HEK293T (cell line): ENCODE data around the gene G6PC3.

Experiments
- ARNT ChIP-seq: fragments of 450-650 bp; IDR thresholded peaks from 2 replicates; pipeline ENCODE4 v1.6.1; 2017; ENCODE audit warnings: mild to moderate bottlenecking
- BHLHE40 ChIP-seq: fragments of 450-650 bp; IDR thresholded peaks from 2 replicates; pipeline ENCODE4 v1.6.1; 2016; ENCODE audit warnings: mild to moderate bottlenecking, moderate library complexity, borderline replicate concordance
- CTBP1 ChIP-seq: fragments of 450-650 bp; IDR thresholded peaks from 2 replicates; pipeline ENCODE4 v1.6.1; 2016; ENCODE audit warnings: borderline replicate concordance
- ELF4 ChIP-seq: fragments of 450-650 bp; IDR thresholded peaks from 2 replicates; pipeline ENCODE4 v1.6.1; 2017; ENCODE audit warnings: antibody characterized with exemption
- FOXA1 ChIP-seq: fragments of 450-650 bp; IDR thresholded peaks from 2 replicates; pipeline ENCODE4 v1.6.1; 2016; ENCODE audit warnings: mild to moderate bottlenecking
- FOXK2 ChIP-seq: fragments of 450-650 bp; IDR thresholded peaks from 2 replicates; pipeline ENCODE4 v1.6.1; 2016; ENCODE audit warnings: mild to moderate bottlenecking
- FOXM1 ChIP-seq: fragments of 450-650 bp; IDR thresholded peaks from 2 replicates; pipeline ENCODE4 v1.6.1; 2017; ENCODE audit warnings: mild to moderate bottlenecking, borderline replicate concordance
- HDGF ChIP-seq: fragments of 450-650 bp; IDR thresholded peaks from 2 replicates; pipeline ENCODE4 v1.6.1; 2017; ENCODE audit warnings: antibody characterized with exemption, borderline replicate concordance
- NFRKB ChIP-seq: fragments of 450-650 bp; IDR thresholded peaks from 2 replicates; pipeline ENCODE4 v1.6.1; 2016; ENCODE audit warnings: mild to moderate bottlenecking, moderate library complexity
- SP1 ChIP-seq: fragments of 450-650 bp; IDR thresholded peaks from 2 replicates; pipeline ENCODE4 v1.6.1; 2017
- SUZ12 ChIP-seq: fragments of 450-650 bp; IDR thresholded peaks from 2 replicates; pipeline ENCODE4 v1.6.1; 2016; ENCODE audit warnings: mild to moderate bottlenecking
- TARDBP ChIP-seq: fragments of 450-650 bp; IDR thresholded peaks from 2 replicates; pipeline ENCODE4 v1.6.1; 2016
- ZNF384 ChIP-seq: fragments of 450-650 bp; IDR thresholded peaks from 2 replicates; pipeline ENCODE4 v1.6.1; 2016
- TF ChIP-seq, protein P1 (sequence below): fragments of 450-650 bp; IDR thresholded peaks from 2 replicates; pipeline ENCODE4 v1.6.1; 2016

GRCh38 chr17:44049294-44050060 is 21.1 kb upstream of the G6PC3 start:
- TF ChIP-seq FOXK2 (no peak), FOXM1 (no peak), SP1 (no peak), BHLHE40 (no peak), NFRKB (no peak), SUZ12 (no peak), ELF4 (no peak), HDGF (no peak), CTBP1 (no peak), ARNT (no peak), ZNF384 (no peak), TARDBP (no peak), FOXA1 (no peak)
- TF ChIP-seq, protein P1, sequence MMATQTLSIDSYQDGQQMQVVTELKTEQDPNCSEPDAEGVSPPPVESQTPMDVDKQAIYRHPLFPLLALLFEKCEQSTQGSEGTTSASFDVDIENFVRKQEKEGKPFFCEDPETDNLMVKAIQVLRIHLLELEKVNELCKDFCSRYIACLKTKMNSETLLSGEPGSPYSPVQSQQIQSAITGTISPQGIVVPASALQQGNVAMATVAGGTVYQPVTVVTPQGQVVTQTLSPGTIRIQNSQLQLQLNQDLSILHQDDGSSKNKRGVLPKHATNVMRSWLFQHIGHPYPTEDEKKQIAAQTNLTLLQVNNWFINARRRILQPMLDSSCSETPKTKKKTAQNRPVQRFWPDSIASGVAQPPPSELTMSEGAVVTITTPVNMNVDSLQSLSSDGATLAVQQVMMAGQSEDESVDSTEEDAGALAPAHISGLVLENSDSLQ: no peak
